Type B pancreatic cell (in vitro differentiated cells): ENCODE results near the gene PNPO. TPM values are rescaled to one million over a fixed set of nuclear protein-coding genes. Genes with fewer than 3 reads are reported as not detected.
"Not testable (repeated sequence)": the region's sequence is repeated elsewhere in the genome, so short reads cannot be mapped to it uniquely, and the experiment has no call there.

Source experiments
- DNase-seq: peaks from one replicate; pipeline ENCODE4 v3.0.0; 2021; ENCODE audit warnings: mixed read lengths; ENCODE audit not compliant: unreplicated experiment; ENCODE audit errors: extremely low spot score
- H3K27ac Mint-ChIP-seq: 2 replicates; pipeline ENCODE4 v1.8.0; 2021; ENCODE audit warnings: mild to moderate bottlenecking, mixed read lengths
- H3K27me3 Mint-ChIP-seq: 2 replicates; pipeline ENCODE4 v1.8.0; 2021; ENCODE audit warnings: mixed read lengths
- H3K36me3 Mint-ChIP-seq: 2 replicates; pipeline ENCODE4 v1.8.0; 2021; ENCODE audit warnings: mixed read lengths
- H3K4me1 Mint-ChIP-seq: one replicate; pipeline ENCODE4 v1.8.0; 2021; ENCODE audit warnings: mixed read lengths; ENCODE audit not compliant: unreplicated experiment
- H3K4me3 Mint-ChIP-seq: 2 replicates; pipeline ENCODE4 v1.8.0; 2021; ENCODE audit warnings: mild to moderate bottlenecking, mixed read lengths
- H3K9me3 Mint-ChIP-seq: 2 replicates; pipeline ENCODE4 v1.8.0; 2021; ENCODE audit warnings: mixed read lengths
- total RNA-seq: library from RNA; stranded (reverse); gene quantifications from 2 replicates; pipeline ENCODE4 v1.2.1, GENCODE V29; 2021; ENCODE audit warnings: low replicate concordance
- TF ChIP-seq, protein P1 (sequence below): fragments of 200-600 bp; sonication (generic); conservative IDR thresholded peaks from 2 replicates; pipeline ENCODE4 v1.5.0; 2021; ENCODE audit warnings: antibody characterized with exemption, mild to moderate bottlenecking

The PNPO gene
- total RNA-seq, 1 donor from 2014 or later: 12.8 TPM

DNA sequence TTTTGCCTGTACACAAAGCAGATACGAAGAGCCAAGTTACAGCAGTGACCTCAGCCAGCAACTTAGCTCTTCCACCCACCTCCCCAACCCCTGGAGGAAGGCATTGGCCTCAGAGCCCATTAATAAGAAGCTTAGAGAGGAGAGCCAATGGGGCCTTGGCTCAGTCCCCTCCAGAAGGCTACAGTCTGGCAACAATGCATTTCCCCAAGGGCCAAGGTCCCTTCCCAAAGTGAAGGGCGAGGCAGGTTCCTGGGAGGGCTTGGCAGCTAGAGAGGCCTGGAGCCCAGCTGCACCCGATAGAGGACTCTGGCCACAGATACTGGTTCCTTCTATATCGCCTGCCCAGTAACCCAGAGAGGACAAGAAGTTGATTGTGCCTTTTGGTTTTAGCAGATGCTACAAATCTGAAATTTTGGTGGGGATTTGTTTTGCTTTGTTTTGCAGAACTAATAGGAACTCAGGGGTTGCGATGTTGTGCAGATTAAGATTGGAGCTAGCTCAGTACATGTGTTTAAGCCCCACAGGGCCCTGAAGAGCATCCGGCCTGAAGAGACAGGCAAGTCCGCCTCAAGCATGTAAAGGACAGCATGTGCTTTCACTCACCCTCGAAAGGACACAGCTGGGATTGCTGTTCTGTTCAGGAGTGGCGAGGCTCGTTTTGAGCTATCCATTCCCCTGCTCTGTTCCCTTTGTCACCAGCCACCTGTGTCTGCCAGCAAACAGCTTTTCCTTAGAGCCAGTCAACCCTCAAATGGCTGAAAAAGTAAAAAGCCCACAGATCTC lies 12.0 kb upstream of the PNPO start:
- Mint-ChIP-seq H3K27ac (no peak overlapping the region), H3K36me3 (peaks cover 15% of the 10 kb centered on the region)

DNA sequence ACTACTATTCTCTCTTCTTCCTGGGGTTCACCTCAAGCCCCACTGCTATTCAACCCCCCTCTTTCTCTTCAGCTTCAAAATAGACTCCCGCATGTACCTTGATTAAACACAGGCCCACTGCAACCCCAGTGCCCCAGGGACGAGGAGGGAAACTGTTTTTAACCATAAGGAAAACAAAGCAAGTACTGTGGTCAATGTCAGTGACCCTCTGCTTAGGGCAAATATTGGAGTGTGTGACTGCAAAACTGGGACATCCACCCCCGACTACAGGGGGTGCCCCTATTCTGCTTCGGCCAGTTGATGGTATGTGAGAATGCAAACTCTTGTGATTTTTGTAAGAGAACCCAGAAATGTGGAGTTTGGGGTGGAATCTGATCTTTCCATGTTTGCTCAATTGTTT lies 9.5 kb upstream of the PNPO start:
- DNase-seq: no peak
- H3K9me3 Mint-ChIP-seq: no peaks in the 10 kb centered on the region
- H3K36me3 Mint-ChIP-seq: peaks cover 6% of the 10 kb centered on the region
- peaks cover 7% of the 10 kb centered on the region for H3K4me1 Mint-ChIP-seq
- H3K4me3 Mint-ChIP-seq: no peak overlapping the region
- TF ChIP-seq, protein P1, sequence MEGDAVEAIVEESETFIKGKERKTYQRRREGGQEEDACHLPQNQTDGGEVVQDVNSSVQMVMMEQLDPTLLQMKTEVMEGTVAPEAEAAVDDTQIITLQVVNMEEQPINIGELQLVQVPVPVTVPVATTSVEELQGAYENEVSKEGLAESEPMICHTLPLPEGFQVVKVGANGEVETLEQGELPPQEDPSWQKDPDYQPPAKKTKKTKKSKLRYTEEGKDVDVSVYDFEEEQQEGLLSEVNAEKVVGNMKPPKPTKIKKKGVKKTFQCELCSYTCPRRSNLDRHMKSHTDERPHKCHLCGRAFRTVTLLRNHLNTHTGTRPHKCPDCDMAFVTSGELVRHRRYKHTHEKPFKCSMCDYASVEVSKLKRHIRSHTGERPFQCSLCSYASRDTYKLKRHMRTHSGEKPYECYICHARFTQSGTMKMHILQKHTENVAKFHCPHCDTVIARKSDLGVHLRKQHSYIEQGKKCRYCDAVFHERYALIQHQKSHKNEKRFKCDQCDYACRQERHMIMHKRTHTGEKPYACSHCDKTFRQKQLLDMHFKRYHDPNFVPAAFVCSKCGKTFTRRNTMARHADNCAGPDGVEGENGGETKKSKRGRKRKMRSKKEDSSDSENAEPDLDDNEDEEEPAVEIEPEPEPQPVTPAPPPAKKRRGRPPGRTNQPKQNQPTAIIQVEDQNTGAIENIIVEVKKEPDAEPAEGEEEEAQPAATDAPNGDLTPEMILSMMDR: no peak
- H3K27me3 Mint-ChIP-seq: no peaks in the 10 kb centered on the region
- peak overlapping the region; percentile 14 for H3K27ac Mint-ChIP-seq

More for the DNA sequence above, 12.0 kb upstream of the PNPO start:
- TF ChIP-seq, protein P1: no peak
- Mint-ChIP-seq H3K9me3 (no peaks in the 10 kb centered on the region), H3K4me3 (no peak overlapping the region), H3K4me1 (peaks cover 4% of the 10 kb centered on the region), H3K27me3 (no peaks in the 10 kb centered on the region)
- no peak for DNase-seq

DNA sequence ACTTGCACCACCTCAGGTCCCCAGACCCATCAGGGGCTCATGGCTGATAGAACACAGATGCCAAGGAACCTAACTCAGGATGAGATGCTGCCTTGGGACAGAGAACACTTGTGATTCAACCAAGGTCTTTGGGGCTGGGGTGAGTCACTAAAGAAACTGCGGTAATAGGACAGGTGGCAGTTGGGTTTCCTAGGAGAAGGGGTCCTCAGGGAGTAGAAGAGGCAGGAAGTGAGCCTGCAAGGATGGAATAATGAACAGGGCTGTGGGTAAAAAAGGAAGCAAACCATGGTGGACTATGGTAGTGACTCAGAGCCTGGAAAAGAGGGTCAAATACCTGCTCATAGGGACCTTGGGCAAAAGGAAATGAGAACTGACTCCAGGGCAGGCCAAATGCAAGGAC lies 6.5 kb upstream of the PNPO start:
- H3K36me3 Mint-ChIP-seq: no peaks in the 10 kb centered on the region
- DNase-seq: no peak
- H3K9me3 Mint-ChIP-seq: no peaks in the 10 kb centered on the region
- H3K4me1 Mint-ChIP-seq: peaks cover 5% of the 10 kb centered on the region
- H3K27ac Mint-ChIP-seq: no peak overlapping the region
- TF ChIP-seq, protein P1: no peak
- H3K4me3 Mint-ChIP-seq: no peak overlapping the region
- H3K27me3 Mint-ChIP-seq: no peaks in the 10 kb centered on the region

DNA sequence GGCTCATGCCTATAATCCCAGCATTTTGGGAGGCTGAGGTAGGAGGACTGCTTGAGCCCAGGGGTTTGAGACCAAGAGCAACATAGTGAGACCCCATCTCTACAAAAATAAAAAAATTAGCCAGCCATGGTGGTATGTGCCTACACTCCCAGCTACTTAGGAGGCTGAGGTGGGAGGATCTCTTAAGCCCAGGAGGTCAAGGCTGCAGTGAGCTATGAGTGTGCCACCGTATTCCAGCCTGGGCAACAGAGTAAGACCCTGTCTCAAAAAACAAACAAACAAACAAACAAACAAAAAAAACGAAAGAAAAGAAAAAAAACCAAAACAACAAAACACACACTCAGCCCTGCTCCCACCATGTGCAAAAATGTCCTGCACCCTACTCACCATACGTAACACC lies 5.9 kb upstream of the PNPO start:
- H3K4me3 Mint-ChIP-seq, DNase-seq, H3K9me3 Mint-ChIP-seq, H3K27me3 Mint-ChIP-seq, H3K27ac Mint-ChIP-seq, H3K4me1 Mint-ChIP-seq, H3K36me3 Mint-ChIP-seq: not testable (repeated sequence)

DNA sequence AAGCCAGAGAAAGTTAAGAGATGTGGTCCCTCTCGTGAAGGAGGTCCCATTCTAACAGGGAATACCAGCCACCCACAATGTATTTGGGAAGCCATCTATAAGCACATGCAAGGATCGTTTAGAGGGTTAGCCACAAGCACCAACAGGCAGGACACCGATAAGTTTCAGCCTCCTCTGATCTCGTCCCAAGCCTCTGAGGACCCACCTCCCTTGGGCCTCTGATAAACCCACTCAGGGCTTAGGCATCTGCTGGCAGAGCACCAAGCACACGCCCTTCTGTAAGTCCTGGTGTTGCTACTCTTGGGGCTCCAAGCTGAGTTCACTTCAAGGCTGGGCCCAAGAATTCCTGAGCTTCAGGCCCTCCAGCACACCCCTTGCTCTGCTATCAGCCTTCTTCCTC lies 5.4 kb upstream of the PNPO start:
- H3K36me3 Mint-ChIP-seq: no peaks in the 10 kb centered on the region
- H3K4me1 Mint-ChIP-seq: peaks cover 6% of the 10 kb centered on the region
- H3K9me3 Mint-ChIP-seq: peaks cover under 1% of the 10 kb centered on the region
- no peak for DNase-seq
- no peak overlapping the region for H3K4me3 Mint-ChIP-seq
- peaks cover under 1% of the 10 kb centered on the region for H3K27me3 Mint-ChIP-seq
- no peak overlapping the region for H3K27ac Mint-ChIP-seq
- TF ChIP-seq, protein P1: no peak

DNA sequence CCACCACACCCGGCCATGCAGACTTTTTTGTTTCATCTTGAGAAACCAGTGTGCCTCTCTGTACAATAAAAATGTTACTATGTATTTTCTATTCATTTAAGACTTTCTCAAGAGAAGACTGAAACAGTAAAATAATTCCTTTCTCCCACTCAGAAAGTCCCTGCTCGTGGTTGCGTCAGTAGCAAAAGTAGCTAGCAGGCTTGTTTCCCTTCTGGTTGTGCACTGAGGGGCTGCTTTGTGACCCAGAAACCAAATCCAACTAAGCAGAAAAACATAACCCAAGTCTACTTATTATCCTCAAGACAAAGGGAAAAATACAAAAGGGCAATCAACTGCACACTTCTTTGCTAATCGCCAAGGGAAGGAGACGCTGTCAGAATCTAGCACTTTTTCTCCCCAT lies 3.4 kb upstream of the PNPO start:
- H3K4me1 Mint-ChIP-seq: peaks cover 14% of the 10 kb centered on the region
- H3K27ac Mint-ChIP-seq: no peak overlapping the region
- peaks cover 5% of the 10 kb centered on the region for H3K9me3 Mint-ChIP-seq
- no peak overlapping the region for H3K4me3 Mint-ChIP-seq
- H3K27me3 Mint-ChIP-seq: peaks cover 5% of the 10 kb centered on the region
- DNase-seq: no peak
- no peaks in the 10 kb centered on the region for H3K36me3 Mint-ChIP-seq
- TF ChIP-seq, protein P1: no peak
